GM21515 (cell line): ENCODE data around the gene ARPC2.
"Not testable (repeated sequence)": the region's sequence is repeated elsewhere in the genome, so short reads cannot be mapped to it uniquely, and the experiment has no call there.

ENCODE experiments used
- ATAC-seq: cut with Tn5 transposase; IDR thresholded peaks from one replicate; pipeline ENCODE4 v1.9.1; 2021; ENCODE audit not compliant: unreplicated experiment

The ARPC2 gene

DNA sequence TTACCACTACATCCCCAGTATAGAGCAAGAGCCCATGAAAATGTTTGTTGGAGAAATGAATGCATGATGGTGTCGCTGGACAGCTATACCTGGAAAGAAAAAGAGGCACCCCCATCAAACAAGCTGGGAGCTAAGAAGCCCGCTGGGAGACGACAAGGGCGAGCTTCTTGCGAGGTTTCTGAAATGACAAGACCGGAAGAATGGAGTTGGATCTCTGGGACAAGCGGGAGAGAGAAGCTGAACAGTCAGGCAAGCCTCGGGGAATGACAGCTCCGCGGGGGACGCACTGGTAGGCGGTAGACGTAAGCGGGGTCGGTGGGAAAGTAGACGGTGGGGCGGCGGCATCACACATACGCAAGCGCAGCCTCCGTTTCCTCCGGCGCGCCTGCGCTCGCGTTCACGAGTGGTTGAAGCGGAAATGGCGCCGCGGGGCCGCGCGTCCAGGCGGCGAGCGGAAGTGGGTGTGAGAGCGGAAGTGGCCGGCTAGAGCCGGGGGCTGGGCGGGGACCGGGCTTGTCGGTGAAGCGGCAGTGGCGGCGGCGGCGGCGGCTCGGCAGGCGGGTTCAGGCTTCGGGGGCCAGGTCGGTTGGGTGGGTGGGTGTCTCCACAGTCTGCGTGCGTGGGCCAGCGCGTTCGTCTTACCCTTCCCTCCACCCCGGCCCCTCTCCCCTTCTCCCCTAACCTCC, at the start of gene ARPC2:
Gene ARPC2, plus strand, starts transcription at position 516 of the 686 bp plus-strand sequence. CDS start 282 bp downstream, outside the sequence.
- ATAC-seq: peak; percentile 69

DNA sequence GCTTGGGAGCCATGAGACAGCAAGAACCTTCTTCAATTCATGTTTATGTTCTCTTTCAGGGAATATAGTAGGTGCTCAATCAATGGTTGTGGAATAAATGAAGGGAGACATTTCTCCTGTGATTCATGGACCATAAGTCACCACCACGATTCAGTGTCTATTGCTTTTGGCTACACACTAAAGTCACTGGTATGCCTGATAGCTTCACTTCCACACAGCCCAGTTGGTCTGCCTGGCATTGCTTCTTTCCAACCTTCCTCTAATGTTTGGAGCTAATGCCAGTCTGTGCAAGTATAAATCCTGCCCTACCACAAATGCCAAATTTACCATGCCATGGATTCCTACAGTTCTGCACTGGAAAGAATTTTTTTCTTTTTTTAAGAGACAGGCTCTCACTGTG, 49.0 kb upstream of the ARPC2 start:
- ATAC-seq: no peak

DNA sequence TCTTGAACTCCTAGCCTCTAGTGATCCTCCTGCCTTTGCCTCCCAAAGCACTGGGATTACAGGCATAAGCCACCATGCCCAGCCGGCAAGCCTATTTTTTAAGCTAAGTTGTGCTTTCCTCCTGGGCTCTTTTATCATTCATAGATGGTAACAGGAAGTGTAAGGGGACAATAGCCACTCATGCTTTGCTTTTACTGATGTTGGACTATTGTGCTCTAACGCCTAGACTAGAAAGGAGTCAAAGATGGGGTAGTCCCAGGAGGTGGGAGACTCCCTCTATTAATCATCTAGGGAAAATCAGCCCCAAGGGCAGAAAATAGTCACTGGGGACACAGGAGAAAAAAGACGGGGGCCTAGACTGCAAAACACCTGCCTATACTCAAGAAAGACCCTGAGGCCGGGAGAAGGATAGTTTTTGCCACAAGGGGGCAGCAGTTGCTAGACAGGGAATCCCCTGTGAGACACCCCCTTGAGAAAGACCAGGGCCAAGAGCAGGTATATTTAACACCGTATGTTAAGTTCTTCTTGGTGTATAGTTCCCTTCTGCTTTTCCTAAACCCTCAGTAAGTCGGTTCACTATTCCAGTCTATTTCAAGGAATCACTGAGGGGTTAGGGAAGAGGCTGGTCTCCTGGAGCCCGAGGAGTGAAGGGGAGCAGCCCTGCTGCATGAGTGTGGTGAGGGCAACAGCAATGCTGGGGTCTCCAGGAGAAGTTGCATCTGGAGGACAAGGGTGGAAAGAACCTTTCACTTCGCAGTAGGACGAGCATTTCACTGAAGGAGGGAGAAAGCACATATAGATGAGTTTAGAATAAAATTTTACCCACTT, 48.1 kb upstream of the ARPC2 start:
- no peak for ATAC-seq

DNA sequence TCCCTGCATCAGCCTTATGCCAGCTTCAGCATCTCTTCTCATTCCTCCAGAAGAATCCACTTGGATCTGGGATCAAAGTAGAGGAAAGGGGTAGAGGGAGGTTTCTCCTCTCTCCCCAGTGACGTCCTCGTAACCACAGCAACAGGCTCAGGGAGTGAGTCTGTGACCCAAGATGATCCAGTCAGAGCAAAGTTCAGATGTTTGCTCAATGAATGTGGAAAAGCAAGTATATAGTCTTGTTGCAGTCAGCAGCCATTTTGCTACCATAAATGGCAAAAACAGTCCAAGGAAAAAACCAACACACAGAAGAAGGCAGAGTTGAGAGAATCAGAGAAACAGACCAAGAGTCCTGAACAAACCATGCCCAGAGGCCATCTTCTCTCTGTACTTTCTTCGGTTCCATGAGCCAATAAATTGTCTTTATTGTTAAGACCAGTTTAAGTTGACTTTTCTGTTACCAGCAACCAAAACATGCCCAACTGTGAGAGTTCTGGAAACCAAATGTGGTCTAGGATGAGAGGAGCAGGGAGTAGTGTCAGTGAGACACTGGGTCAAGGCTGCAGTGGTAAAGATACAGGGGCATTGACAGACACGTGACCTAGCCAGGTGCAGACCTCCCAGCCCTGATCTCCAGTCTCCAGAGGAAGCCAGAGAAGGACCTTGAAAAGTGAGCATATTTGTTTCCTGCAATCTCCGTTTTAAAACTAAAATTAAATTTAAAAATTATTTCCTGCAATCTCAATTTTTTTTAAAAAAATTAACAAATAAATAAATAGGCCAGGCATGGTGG, 47.0 kb upstream of the ARPC2 start:
- no peak for ATAC-seq

DNA sequence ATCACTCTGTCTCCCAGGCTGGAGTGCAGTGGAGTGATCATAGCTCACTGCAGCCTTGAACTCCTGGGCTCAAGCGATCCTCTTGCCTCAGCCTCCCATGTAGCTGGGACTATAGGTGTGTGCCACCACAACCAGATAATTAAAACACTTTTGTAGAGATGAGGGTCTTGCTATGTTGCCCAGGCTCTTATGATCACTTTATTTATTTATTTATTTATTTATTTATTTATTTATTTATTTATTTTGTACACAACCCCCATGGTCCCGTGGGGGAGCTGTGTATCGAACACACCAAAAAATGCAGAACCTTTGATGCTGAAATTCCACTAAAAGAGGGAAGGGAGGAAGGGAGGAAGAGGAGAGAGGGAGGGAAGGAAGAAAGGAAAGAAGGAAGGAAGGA, 45.2 kb upstream of the ARPC2 start:
- not testable (repeated sequence) for ATAC-seq

DNA sequence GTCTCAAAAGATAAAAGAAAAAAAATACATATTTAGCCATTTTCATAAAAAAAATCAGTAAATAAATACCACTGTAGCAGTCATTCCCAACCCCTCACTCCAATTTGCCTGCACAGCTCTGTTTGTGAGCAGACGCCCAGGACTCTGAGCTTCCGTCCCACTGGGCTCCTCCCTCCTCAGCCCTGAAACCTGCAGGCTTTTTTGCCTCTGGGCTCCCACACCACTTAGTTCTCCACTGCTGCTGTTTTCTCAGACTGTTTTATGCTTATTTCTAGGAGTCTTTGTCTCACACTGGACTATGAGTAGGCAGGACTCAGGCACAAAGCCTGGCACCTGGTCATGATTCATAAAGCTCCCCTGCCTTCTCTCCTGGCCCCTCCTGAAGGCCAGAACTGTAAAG, 44.1 kb upstream of the ARPC2 start:
- no peak for ATAC-seq

DNA sequence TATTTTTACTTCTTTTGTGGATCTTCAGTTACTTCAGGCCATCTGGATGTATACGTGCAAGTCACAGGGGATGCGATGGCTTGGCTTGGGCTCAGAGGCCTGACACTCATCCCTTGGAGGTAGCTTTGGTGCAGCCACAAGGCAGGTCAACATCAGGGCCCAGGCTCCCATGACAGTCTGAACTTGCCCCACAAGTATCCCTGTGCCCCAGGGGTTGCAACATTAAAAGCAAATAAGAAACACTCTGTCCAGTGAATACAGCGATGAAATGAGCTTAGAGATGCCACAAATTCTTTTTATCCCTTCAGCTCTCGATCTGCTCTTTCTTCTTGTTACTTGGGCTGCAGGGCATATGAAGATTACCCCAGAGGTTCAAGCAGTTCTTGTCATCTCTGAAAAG, 37.2 kb upstream of the ARPC2 start:
- no peak for ATAC-seq

DNA sequence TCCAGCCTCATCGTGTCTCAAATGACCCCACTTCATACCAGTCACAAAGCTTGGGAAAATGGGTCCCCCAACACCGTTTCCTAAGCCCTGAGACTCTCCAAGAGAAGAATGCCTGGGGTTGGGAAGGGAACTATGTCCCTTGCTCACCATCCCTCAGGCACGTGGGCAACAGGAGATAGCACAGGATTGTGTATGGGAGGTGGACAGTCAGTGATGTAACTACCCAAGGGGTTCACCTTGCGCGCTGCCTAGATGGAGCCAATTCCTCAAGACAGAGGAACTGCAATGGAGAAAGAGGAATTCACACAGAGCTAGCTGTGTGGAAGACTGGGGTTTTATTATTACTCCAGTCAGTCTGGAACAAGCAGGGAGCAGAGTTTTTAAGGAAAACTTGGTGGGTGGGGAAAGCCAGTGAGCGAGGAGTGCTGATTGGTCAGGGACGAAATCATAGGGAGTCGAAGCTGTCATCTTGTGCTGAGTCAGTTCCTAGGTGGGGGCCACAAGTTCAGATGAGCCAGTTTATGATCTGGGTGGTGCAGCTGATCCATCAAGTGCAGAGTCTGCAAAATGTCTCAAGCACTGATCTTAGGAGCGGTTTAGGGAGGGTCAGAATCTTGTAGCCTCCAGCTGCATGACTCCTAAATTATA, 36.4 kb upstream of the ARPC2 start:
- ATAC-seq: no peak

DNA sequence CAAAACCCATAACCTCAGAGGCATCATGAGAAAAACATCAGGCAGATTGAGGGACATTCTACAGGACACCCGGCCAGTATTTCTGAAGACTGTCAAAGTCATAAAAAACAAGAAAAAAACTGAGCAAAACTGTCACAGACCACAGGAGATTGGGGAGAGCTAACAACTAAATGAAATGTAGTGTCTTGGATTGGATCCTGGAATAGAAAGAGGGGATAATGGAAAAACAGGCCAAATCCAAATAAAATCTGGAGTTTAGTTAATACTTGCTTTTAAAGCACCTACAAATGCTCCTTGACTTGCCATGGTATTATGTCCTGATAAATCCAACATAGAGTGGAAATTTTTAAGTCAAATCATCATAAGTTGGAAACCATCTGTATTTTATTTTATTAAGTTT, 32.7 kb upstream of the ARPC2 start:
- ATAC-seq: no peak

DNA sequence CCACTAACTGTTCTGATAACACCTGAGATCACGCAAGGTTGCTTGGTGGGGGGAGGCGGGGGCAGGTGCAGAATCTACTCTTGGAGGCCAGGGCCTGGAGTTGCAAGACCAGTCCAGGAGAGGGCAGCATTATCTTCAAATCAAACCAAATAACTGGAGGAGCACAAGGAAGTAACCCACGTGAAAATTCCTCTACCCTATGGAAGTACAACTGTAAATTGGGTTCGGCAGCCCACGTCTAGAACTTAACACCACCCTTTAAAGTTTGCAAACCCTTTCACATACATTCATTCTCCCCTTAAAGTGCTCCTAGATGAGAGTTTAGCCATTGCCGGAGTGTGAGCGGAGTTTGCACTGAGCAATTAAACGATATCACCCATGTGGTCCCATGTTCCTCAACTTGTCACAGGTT, 30.6 kb upstream of the ARPC2 start:
- no peak for ATAC-seq

DNA sequence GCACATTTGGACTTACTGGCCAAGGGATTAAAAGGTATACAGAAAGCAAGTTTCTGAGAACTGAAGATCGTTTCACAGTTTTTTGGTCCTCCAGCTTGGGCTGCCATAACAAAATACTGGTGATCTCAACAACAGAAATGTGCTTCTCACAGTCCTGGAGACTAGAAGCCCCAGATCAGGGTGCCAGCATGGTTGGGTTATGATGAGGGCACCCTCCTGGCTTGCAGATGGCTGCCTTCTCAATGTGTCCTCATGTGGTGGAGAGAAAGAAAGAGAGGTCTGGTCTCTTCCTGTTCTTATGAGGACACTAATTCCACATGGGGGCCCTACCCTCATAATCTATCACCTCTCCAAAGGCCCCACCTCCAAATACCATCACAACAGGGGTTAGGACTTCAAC, 30.1 kb upstream of the ARPC2 start:
- no peak for ATAC-seq

DNA sequence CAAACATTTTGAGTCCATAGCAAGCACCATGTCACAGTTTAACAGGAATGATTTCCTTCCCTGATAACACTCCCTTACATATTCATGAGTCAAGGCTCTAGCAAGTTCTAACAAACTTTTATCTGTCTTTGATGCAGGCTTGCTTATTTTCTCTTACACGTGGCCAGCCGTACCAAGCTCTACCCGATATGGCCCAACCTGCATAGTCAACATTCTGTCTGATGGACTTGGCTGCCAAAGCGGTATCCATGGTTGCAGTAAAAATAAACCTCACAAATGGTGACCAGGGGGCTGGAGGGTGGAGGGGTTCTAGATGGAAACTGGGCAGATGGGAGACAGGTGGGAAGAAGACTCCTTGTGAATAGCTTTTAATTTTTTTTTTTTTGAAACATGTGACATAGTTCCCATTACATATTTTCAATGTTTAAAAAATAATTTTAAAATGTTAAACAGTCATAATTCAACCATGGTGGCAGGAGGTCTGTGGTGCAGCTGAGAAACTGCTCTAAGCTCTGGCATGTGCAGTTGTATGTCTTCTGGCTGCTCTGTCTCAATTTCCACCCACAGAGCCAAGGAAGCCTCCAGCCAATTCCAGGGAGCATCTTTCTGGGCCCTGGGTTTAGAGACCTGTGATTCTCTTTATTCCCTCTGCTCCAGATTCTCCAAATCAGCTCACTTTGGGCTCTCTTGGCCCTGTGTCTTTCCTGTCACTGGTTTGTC, 29.5 kb upstream of the ARPC2 start:
- no peak for ATAC-seq

DNA sequence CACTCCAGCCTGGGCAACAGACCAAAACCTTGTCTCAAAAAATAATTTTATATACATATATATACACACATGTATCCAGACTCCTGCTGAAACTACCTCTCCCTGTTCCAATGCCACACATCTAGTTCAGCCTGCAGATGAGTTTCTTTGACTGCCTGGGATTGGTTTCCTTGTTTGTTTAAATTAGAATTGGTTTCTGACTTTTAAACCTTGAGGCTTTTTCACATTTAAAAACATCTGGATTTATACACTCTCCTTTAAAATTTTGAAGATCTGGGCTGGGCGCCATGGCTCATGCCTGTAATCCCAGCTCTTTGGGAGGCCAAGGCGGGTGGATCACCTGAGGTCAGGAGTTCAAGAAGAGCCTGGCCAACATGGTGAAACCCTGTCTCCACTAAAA, 28.5 kb upstream of the ARPC2 start:
- ATAC-seq: no peak

DNA sequence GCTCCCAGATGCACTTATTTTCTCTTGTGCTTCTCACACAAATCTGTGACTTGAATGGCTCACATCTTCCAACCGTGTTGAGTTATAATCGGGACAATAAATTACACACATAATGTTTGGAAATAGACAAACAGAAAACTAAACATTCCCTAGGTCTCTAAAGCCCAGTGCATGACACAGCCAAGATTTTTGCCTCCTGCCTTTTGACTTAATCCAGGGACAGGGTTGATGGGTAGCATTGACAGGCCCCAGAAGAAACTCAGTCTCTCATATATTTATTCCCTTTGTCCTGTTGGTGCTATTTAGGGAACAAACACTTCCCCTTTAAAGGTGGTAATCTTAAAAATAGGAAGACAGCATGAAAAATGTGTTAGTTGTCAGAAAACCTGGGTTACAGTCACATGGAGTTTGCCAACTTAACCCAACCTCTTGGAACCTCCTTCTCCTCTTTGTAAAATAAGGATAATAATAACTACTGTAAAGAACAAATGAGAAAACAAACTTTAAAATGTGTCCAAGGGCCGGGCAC, 24.0 kb upstream of the ARPC2 start:
- ATAC-seq: no peak

DNA sequence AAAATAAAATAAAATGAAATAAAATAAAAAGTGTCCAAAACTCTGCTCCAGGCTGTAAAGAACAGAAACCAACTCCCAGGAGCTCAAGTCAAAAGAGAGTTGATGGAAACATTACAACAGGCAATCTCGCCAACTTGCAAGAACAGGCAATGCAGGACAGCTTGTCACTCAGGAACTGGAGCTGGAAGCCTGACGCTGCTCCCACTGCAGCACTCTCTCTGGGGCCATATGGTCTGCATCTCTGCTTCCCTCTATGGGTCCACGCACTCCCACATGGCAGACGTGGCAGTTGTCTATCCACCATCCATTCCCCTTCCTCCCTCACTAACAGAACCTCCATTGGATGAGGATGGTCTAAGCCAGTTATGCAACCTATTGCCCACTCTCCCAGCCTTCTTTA, 23.3 kb upstream of the ARPC2 start:
- ATAC-seq: no peak

DNA sequence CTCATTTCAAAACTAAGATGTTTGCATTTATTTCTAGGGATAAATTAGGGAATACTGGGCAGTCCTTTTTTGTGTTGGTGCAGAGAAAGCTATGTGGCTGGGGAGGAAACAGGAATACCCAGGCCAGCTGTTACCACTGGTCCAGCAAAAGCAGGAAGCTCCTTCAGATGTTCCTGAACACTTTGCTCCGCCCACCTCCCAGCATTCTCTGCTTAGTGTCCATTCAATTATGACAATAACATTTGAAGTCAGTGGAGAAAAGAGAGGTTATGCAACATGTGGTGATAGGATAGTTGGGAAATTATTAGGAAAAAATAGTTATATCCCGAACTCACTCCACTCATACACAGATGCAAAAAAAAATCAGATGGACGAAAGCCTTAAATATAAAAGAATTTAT, 22.1 kb upstream of the ARPC2 start:
- ATAC-seq: no peak

DNA sequence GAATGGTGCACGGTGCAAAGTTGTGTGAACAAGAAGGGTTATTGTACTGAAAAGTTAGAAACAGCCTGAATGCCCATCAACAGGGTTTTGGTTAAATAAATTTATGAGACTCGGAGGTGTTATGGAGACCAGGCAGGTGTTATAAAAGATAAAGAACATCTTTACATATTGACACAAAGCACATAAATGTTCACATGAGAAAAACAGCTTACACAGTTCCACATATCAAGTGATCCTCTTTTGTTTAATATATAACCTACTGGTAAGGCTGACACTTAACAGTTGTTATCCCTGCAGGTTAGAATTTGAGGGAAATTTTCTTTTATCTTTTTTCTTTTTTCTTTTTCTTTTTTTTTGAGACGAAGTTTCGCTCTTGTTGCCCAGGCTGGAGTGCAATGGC, 20.0 kb upstream of the ARPC2 start:
- no peak for ATAC-seq

DNA sequence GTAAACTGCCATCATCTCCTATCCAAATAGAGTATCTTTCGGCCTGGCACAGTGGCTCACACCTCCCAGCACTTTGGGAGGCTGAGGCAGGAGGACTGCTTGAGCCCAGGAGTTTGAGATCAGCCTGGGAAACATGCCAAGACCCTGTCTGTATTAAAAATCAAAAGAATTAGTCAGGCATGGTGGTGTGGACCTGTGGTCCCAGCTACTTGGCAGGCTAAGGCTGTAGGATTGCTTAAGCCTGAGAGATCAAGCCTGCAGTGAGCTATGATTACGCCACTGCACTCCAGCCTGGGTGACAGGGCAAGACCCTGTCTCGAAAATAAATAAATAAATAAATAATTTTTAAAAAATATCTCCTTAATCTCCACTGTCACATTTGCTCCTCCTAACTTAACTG, 14.7 kb upstream of the ARPC2 start:
- ATAC-seq: no peak

DNA sequence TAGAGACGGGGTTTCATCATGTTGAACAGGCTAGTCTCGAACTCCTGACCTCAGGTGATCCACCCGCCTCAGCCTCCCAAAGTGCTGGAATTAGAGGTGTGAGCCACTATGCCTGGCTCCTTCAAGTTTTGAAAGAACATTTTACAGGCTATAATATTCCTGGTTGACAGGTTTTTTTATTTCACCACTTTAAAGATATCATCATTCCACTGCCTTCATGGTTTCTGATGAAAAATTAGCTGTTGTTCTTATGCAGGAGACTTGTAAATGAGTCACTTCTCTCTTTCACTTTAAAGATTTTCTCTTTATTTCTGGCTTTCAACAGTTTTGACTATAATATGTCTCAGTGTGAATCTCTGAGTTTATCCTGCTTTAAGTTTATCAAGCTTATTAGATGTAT, 7.9 kb upstream of the ARPC2 start:
- ATAC-seq: no peak

DNA sequence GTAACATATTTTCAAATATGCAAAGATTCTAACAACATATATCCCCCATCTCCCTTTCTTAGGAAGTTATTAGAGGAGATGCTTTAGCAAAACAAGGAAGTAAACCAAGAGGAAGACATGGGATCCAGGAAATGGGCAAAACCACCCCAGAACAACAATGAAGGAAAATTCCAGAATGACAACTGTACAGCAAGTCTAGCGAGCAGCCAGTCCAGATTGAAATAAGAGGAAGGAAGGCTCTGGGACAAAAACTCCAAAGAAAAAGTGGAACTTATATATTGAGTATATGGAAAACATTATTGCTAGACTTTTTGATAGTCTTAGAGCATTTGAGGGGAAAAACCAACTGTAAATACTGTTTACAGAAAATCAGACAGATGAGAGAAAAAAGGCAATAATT, 2.9 kb upstream of the ARPC2 start:
- ATAC-seq: no peak

DNA sequence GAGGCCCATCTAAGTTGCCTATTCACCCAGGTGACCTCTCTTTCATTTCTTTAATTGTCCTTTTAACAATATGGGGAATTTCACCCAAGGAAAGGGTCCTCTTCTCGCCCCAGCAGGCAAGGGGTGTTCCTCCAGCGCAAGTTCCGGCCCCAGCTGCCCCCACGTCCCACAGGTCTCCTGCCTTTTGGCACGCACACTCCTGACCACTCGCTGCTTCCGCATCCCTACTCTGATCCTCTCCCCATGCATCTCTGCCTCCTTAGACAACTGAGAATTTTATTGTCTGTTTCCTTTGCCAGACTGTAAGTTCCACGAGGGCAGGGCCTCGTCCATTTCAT, 684 bp upstream of the ARPC2 start:
- no peak for ATAC-seq
